GM21515 (cell line): Measurements from ENCODE around the gene ADGRD2.

Source experiments
- ATAC-seq: cut with Tn5 transposase; IDR thresholded peaks from one replicate; pipeline ENCODE4 v1.9.1; 2021; ENCODE audit not compliant: unreplicated experiment

ADGRD2 gene

GRCh38 chr9:124456341-124457078 is 6.3 kb downstream of the ADGRD2 start:
- no peak for ATAC-seq

- ATAC-seq, result no peak
These were observed 7.0 kb downstream of the ADGRD2 start for GRCh38 chr9:124457079-124457886.

- ATAC-seq, result no peak
These were observed 7.7 kb downstream of the ADGRD2 start for GRCh38 chr9:124457887-124458431.

GRCh38 chr9:124458441-124458840 is 8.2 kb downstream of the ADGRD2 start:
- ATAC-seq, result no peak

- no peak for ATAC-seq
These were observed 12.5 kb downstream of the ADGRD2 start for GRCh38 chr9:124462739-124463138.

GRCh38 chr9:124465736-124466135 is 15.5 kb downstream of the ADGRD2 start:
- ATAC-seq, result no peak

- no peak for ATAC-seq
These were observed 17.3 kb downstream of the ADGRD2 start for GRCh38 chr9:124467410-124468060.

- ATAC-seq, result no peak
These were observed 17.9 kb downstream of the ADGRD2 start for GRCh38 chr9:124468061-124468740.

- no peak for ATAC-seq
These were observed 19.0 kb downstream of the ADGRD2 start for GRCh38 chr9:124469011-124469832.

- ATAC-seq, result no peak
These were observed 20.1 kb downstream of the ADGRD2 start for GRCh38 chr9:124470306-124470705.

- no peak for ATAC-seq
These were observed 20.5 kb downstream of the ADGRD2 start for GRCh38 chr9:124470726-124471125.

GRCh38 chr9:124471761-124472160 is 21.5 kb downstream of the ADGRD2 start:
- ATAC-seq, result no peak

GRCh38 chr9:124472770-124473169 is 22.5 kb downstream of the ADGRD2 start:
- ATAC-seq, result no peak

GRCh38 chr9:124473310-124473709 is 23.1 kb downstream of the ADGRD2 start:
- no peak for ATAC-seq

- ATAC-seq, result no peak
These were observed 23.9 kb downstream of the ADGRD2 start for GRCh38 chr9:124474151-124474550.

GRCh38 chr9:124475158-124475867 is 25.1 kb downstream of the ADGRD2 start:
- ATAC-seq, result no peak

GRCh38 chr9:124475868-124476690 is 25.8 kb downstream of the ADGRD2 start:
- ATAC-seq, result no peak

- ATAC-seq, result no peak
These were observed 27.0 kb downstream of the ADGRD2 start for GRCh38 chr9:124477211-124477647.
